ENCODE measurements around the gene ATG2A.
"Not testable (repeated sequence)": the region's sequence is repeated elsewhere in the genome, so short reads cannot be mapped to it uniquely, and the experiment has no call there.

ATG2A gene

DNA sequence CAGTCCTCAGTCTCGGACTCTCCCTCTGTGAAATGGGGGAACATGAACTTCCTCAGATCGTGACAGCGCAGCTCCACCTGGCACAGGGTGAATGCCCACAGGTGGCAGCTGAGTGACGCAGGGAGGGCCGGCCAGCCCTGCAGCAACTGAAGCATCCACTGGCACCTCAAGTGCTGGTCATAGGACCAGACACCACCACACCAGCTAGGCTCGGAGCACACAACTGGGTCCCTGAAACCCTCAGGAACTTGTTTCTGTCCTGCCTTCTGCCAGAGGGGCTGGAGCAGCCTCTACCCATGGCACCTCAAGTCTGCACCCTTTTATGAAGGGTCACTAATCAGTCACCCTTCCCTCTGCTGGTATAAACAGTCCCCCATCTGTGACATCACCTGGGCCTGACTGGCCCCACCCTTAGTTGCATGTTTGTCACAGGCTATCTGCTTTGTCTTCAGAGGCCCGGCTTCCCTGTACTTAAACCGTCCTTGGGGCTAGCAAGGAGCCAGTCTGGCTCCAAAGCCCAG, 65.1 kb downstream of the ATG2A start:
- peak; percentile 32 for DNase-seq

DNA sequence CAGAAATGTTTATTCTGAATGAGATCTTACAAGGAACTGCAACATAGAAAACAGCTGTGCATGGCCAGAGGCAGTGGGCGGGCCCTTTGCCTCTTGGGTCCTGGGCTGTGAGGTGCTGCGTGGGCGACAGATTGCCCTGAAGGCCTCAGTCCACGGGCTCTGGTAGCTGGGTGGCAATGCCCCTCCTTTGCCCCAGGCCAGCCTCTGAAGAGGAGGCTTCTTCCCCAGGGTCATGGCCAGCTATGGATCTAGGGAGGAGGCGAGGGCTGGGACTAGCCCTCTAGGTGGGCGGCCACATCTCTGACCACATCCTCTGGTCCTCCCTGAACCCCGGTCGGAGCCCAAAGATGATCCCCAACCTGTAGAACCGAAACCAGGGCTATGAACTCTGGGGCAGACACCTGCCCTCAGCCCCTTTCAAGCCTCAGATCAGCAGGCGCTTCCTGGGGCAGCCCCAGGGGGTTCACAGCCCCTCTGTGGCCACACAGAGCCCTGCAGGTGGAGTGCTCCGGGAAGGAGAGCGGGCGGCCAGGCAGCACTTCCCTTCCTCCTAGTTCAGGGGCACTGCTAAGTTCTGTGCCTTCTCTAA, 65.9 kb downstream of the ATG2A start:
- DNase-seq = peak; percentile 75

DNA sequence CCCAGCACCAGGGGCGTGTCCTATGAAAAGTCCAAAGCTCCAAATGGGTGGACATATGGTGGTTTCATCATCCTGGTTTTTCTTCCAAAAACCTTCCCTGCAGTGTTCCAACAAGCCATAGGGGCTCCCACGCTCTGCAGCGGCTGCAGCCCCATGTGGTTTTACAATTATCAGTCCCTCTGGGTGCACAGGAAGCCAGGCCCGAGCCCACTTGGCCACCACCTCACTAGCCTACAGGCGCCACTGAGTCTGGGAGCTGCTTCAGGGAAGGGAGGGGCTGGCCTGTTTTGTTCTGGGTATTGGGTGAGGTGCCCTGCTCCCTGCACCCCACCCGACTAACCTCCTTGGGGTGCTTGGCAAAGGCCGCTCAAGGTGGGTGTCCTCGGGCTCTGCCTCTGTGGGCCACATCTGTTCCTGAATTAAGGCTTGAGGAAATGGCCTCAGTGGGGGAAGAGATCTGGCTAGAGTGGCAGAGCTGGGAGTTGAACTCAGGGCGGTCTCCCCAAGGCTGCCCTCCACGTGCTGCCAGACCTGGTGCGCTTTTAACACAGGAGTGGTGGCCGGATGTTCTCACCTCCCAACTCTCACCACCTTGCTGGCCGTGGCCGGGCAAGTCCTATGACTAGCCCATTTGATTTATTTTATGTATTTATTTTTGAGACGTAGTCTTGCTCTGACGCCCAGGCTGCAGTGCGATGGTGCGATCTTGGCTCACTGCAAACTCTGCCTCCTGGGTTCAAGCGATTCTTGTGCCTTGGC, 67.2 kb downstream of the ATG2A start:
- DNase-seq = no peak

DNA sequence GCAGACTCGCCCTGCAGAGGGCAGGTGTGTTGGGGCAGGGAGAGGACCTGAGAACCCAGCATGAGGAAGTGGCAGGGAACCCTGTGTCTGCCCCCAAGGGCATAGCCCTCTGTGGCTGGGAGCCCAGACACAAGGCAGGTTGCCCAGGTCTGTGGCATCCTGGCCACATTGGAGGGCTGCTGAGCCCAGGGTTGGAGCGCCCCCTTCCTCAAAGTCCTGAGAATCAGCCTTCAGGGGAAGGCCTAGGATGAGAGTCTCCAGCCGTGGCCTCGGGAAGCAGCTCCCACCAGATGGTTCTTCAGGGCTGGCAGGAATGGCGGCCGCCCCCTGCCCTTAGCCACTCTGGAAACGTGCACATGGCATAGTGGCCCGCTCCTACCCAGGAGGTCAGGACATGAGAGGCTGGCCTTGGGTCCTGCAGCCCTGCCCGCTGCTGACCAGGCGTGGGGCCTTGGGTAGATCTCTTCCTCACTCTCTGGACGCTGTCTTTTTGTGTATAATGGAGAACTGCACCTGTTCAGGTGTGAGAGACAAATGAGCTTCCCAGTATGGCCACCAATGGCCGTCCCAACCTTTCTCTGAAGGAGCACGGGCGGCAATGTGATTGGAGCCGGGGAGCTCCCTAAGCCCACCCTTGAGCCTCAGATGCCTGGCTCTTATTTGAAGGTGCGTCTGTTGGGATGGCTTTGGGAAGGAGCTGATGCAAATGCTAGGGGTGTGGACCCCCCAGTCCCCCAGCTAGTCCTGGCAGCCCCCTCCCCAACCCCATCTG, 68.0 kb downstream of the ATG2A start:
- peak; percentile 43 for DNase-seq

- no peak for DNase-seq
Measured at GRCh38 chr11:64848214-64848825, 68.7 kb downstream of the ATG2A start.

DNA sequence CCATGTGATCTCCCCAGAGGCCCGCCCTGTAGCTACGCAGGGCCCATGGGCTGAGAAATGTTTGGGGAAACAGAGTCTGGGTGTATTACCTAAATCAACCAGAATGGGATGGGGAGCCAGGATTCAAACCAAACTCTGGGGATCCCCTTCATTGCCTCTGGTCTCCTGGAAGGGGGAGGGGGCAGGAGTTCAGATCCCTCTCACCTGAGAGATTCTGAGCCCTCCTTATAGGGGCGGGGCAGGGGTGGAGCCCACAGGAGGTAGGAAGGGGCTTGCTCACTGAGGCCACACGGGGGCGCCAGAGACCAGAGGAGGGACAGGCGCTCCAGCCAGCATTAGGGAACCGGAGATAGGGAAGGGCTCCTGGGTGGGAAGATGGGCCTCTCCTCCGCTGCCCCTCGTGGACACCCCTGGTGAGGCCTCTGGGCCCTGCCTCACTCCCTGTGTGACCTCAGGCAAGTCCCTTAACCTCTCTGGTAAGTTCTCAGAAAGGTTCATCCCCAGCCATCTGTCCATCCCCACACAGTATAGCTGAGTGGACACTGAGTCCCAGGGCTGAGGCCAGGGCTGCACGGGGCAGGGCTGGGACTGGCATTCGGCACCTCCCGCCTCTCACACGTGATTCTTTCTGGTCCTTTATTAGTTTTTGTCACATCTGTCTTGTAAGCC, 69.9 kb downstream of the ATG2A start:
- peak; percentile 91 for DNase-seq

DNA sequence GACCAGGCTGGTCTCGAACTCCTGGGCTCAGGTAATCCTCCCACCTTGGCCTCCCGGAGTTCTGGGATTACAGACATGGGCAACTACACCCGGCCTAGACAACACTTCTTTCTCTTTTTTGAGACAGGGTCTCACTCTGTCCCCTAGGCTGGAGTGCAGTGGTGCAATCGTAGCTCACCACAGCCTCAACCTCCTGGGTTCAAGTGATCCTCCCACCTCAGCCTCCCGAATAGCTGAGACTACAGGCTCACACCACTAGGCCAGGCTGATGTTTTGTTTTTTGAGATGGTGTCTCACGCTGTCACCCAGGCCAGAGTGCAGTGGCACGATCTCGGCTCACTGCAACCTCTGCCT, 71.3 kb downstream of the ATG2A start:
- not testable (repeated sequence) for DNase-seq

- no peak for DNase-seq
Measured at GRCh38 chr11:64845129-64845775, 71.8 kb downstream of the ATG2A start.

Measured in CD4-positive, alpha-beta T cell treated with Interleukin-21 for 1 hour (primary cell).